GM23248 (cell line): ENCODE measurements around the gene REM2. TPM values are rescaled to one million over a fixed set of nuclear protein-coding genes. Genes with fewer than 3 reads are reported as not detected.

Experiments used
- DNase-seq: peaks from one replicate; pipeline ENCODE4 v3.0.0-alpha.2; 2015
- H2AFZ ChIP-seq: fragments of 200-600 bp; sonication (generic); 2 replicates; pipeline ENCODE4 v1.6.1; 2016; ENCODE audit warnings: antibody characterized with exemption
- H3F3A ChIP-seq: fragments of 200-600 bp; sonication (generic); 2 replicates; pipeline ENCODE4 v1.6.1; 2016; ENCODE audit warnings: mild to moderate bottlenecking, antibody characterized with exemption, mixed run types; ENCODE audit not compliant: insufficient read depth
- H3K27ac ChIP-seq: fragments of 200-600 bp; sonication (generic); 2 replicates; pipeline ENCODE4 v1.5.1; 2016; ENCODE audit warnings: mild to moderate bottlenecking
- H3K27me3 ChIP-seq: fragments of 200-600 bp; sonication (generic); replicated peaks from 2 replicates; pipeline ENCODE4 v1.6.1; 2016; ENCODE audit warnings: mild to moderate bottlenecking; ENCODE audit not compliant: insufficient read depth
- H3K36me3 ChIP-seq: fragments of 200-600 bp; sonication (generic); 2 replicates; pipeline ENCODE4 v1.6.1; 2016; ENCODE audit warnings: low read depth, mild to moderate bottlenecking
- H3K4me1 ChIP-seq: fragments of 200-600 bp; sonication (generic); 2 replicates; pipeline ENCODE4 v1.6.1; 2016; ENCODE audit warnings: mild to moderate bottlenecking; ENCODE audit not compliant: insufficient read depth
- H3K4me2 ChIP-seq: fragments of 200-600 bp; sonication (generic); one replicate; pipeline ENCODE4 v1.6.1; 2016; ENCODE audit warnings: mild to moderate bottlenecking; ENCODE audit not compliant: unreplicated experiment
- H3K4me3 ChIP-seq: fragments of 200-600 bp; sonication (generic); 2 replicates; pipeline ENCODE4 v1.5.1; 2016; ENCODE audit warnings: mild to moderate bottlenecking
- H3K79me2 ChIP-seq: fragments of 200-600 bp; sonication (generic); 2 replicates; pipeline ENCODE4 v1.6.1; 2016; ENCODE audit warnings: mild to moderate bottlenecking; ENCODE audit not compliant: insufficient read depth
- H3K9ac ChIP-seq: fragments of 200-600 bp; sonication (generic); 2 replicates; pipeline ENCODE4 v1.6.1; 2016; ENCODE audit warnings: mild to moderate bottlenecking
- H3K9me2 ChIP-seq: fragments of 200-600 bp; sonication (generic); 2 replicates; pipeline ENCODE4 v1.6.1; 2016; ENCODE audit warnings: mixed run types, mild to moderate bottlenecking, moderate library complexity; ENCODE audit not compliant: insufficient read depth
- H3K9me3 ChIP-seq: fragments of 200-600 bp; sonication (generic); one replicate; pipeline ENCODE4 v1.6.1; 2017; ENCODE audit warnings: low read depth
- H4K20me1 ChIP-seq: fragments of 200-600 bp; sonication (generic); 2 replicates; pipeline ENCODE4 v1.6.0; 2016; ENCODE audit not compliant: insufficient read depth
- EZH2 ChIP-seq: fragments of 200-600 bp; sonication (generic); IDR thresholded peaks from 2 replicates; pipeline ENCODE4 v1.6.1; 2018; ENCODE audit warnings: antibody characterized with exemption, mild to moderate bottlenecking; ENCODE audit not compliant: insufficient read depth, poor library complexity, severe bottlenecking
- EZH2phosphoT487 ChIP-seq: fragments of 200-600 bp; sonication (generic); IDR thresholded peaks from 2 replicates; pipeline ENCODE4 v1.6.1; 2018; ENCODE audit warnings: antibody characterized with exemption, moderate library complexity, mild to moderate bottlenecking, low read depth; ENCODE audit not compliant: insufficient read depth
- WGBS, 2 experiments: methylation state at CpG; one replicate each; pipeline ENCODE4 v1.1.6; 2015 to 2017; ENCODE audit warnings: low lambda C conversion rate in 2 of 2, low coverage in 1 of 2; ENCODE audit errors: missing lambda C conversion rate in 2 of 2; 5-methylcytosine and 5-hydroxymethylcytosine counted together
- in situ Hi-C: fragments of 300-500 bp; cut with MboI; formaldehyde crosslinking; loops from 2 replicates; pipeline ENCODE4 v1.15.0; 2020
- polyA plus RNA-seq: library from polyadenylated mRNA; unstranded; fragments of >200 nt; fragmentation: Nextera tagmentation; extraction: Ambion mirVana; gene quantifications from 2 replicates; pipeline ENCODE4 v1.2.1, GENCODE V29; 2016
- total RNA-seq: library from RNA; depleted of rRNA; stranded (reverse); fragments of >200 nt; shearing (Covaris generic); gene quantifications from 2 replicates; pipeline ENCODE4 v1.2.3, GENCODE V29; 2014

Gene REM2
- total and polyA plus RNA-seq, 2 experiments from 2014 or later, result 0.22 TPM; not detected in 1

- peaks cover 23% of the 10 kb centered on the region for H3F3A ChIP-seq
Measured at GRCh38 chr14:22897357-22897756, 14.3 kb downstream of the REM2 start.

GRCh38 chr14:22898302-22899090, 15.5 kb downstream of the REM2 start:
- H3K79me2 ChIP-seq, result no peaks in the 10 kb centered on the region
- no peak overlapping the region for H3K4me3 ChIP-seq
- no peaks in the 10 kb centered on the region for H3K9me3 ChIP-seq
- H3K36me3 ChIP-seq, result peaks cover 7% of the 10 kb centered on the region; the same call in 1 of the 2 replicates
- peak overlapping the region; percentile 58 for H3K27ac ChIP-seq
- in situ Hi-C loops, result no loop called here
- peak overlapping the region; percentile 33 for H2AFZ ChIP-seq
- peak overlapping the region; percentile 46 for H3K9ac ChIP-seq
- H3K4me1 ChIP-seq, result peaks cover 23% of the 10 kb centered on the region
- DNase-seq, result peak; percentile 91
- TF ChIP-seq EZH2phosphoT487, result no peak
- no peak for TF ChIP-seq EZH2
- no peaks in the 10 kb centered on the region for H4K20me1 ChIP-seq
- no peaks in the 10 kb centered on the region for H3K9me2 ChIP-seq
- WGBS, 2 experiments, result 8 to 12% methylated on average over 8 of the region's 8 CpGs
- no peaks in the 10 kb centered on the region for H3K27me3 ChIP-seq
- peak overlapping the region; percentile 27 for H3K4me2 ChIP-seq
- H3F3A ChIP-seq, result peaks cover 23% of the 10 kb centered on the region

More at GRCh38 chr14:22897357-22897756, 14.3 kb downstream of the REM2 start:
- no peaks in the 10 kb centered on the region for H3K79me2 ChIP-seq
- H3K4me1 ChIP-seq, result peaks cover 23% of the 10 kb centered on the region
- H2AFZ ChIP-seq, result no peak overlapping the region
- H3K9me2 ChIP-seq, result no peaks in the 10 kb centered on the region
- no peaks in the 10 kb centered on the region for H3K36me3 ChIP-seq
- WGBS, 2 experiments, result 94 to 100% methylated on average over 1 of the region's 1 CpG
- in situ Hi-C loops, result no loop called here
- no peak overlapping the region for H3K4me3 ChIP-seq
- no peak for DNase-seq
- H4K20me1 ChIP-seq, result no peaks in the 10 kb centered on the region
- H3K9ac ChIP-seq, result no peak overlapping the region
- H3K27ac ChIP-seq, result peak overlapping the region; percentile 58; the same call in 1 of the 2 replicates
- no peak overlapping the region for H3K4me2 ChIP-seq
- no peaks in the 10 kb centered on the region for H3K27me3 ChIP-seq
- no peaks in the 10 kb centered on the region for H3K9me3 ChIP-seq
- TF ChIP-seq EZH2phosphoT487 (no peak), EZH2 (no peak)

GRCh38 chr14:22900081-22900799, 17.2 kb downstream of the REM2 start:
- Histone ChIP-seq H3K4me1 (peaks cover 23% of the 10 kb centered on the region), H3K4me3 (no peak overlapping the region), H3K27ac (no peak overlapping the region), H3K9ac (no peak overlapping the region), H3K4me2 (no peak overlapping the region), H3K27me3 (no peaks in the 10 kb centered on the region), H3K79me2 (no peaks in the 10 kb centered on the region), H3F3A (peaks cover 23% of the 10 kb centered on the region), H4K20me1 (no peaks in the 10 kb centered on the region), H2AFZ (no peak overlapping the region), H3K36me3 (peaks cover 23% of the 10 kb centered on the region), H3K9me2 (no peaks in the 10 kb centered on the region), H3K9me3 (no peaks in the 10 kb centered on the region)
- no peak for TF ChIP-seq EZH2
- no peak for TF ChIP-seq EZH2phosphoT487
- 9 to 17% methylated on average over 2 to 3 of the region's 3 CpGs for WGBS, 2 experiments
- DNase-seq, result peak; percentile 78
- in situ Hi-C loops, result no loop called here

- peaks cover 23% of the 10 kb centered on the region for H3K4me1 ChIP-seq
- no peaks in the 10 kb centered on the region for H3K79me2 ChIP-seq
- H4K20me1 ChIP-seq, result no peaks in the 10 kb centered on the region
- peaks cover 23% of the 10 kb centered on the region for H3F3A ChIP-seq
- H3K4me3 ChIP-seq, result no peak overlapping the region
- no peak overlapping the region for H3K9ac ChIP-seq
- H3K27ac ChIP-seq, result no peak overlapping the region
- 94 to 95% methylated on average over 7 of the region's 7 CpGs for WGBS, 2 experiments
- H3K4me2 ChIP-seq, result no peak overlapping the region
- no peak overlapping the region for H2AFZ ChIP-seq
- no peak for DNase-seq
- H3K27me3 ChIP-seq, result no peaks in the 10 kb centered on the region
- H3K9me3 ChIP-seq, result no peaks in the 10 kb centered on the region
- peaks cover 38% of the 10 kb centered on the region for H3K36me3 ChIP-seq
- TF ChIP-seq EZH2phosphoT487, result no peak
- TF ChIP-seq EZH2, result no peak
- in situ Hi-C loops, result no loop called here
- H3K9me2 ChIP-seq, result no peaks in the 10 kb centered on the region
Measured at GRCh38 chr14:22901799-22902198, 18.8 kb downstream of the REM2 start.
